ENCODE measurements around the gene COG5.
"Not testable (repeated sequence)": the region's sequence is repeated elsewhere in the genome, so short reads cannot be mapped to it uniquely, and the experiment has no call there.

The COG5 gene

GRCh38 chr7:107543338-107543993, 20.3 kb downstream of the COG5 start:
- DNase-seq (ENCODE audit: low read depth) = no peak
- no peak overlapping the region for H3K4me3 ChIP-seq (ENCODE audit: low read length)
- TF ChIP-seq CTCF (conservative IDR thresholded peaks at IDR 0.05; ENCODE audit: low read length) = no peak

GRCh38 chr7:107538001-107538400, 25.7 kb downstream of the COG5 start:
- H3K4me3 ChIP-seq (ENCODE audit: low read length) = no peak overlapping the region
- DNase-seq (ENCODE audit: low read depth) = no peak
- no peak for TF ChIP-seq CTCF (conservative IDR thresholded peaks at IDR 0.05; ENCODE audit: low read length)

DNA sequence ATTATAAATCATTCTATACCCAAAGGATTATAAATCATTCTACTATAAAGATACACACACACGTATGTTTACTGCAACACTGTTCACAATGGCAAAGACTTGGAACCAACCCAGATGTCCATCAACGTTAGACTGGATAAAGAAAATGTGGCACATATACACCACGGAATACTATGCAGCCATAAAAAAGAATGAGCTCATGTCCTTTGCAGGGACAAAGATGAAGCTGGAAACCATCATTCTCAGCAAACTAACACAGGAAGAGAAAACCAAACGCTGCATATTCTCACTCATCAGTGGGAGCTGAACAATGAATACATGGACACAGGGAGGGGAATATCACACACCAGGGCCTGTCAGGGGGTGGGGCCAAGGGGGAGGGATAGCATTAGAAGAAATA, 26.5 kb downstream of the COG5 start:
- H3K4me3 ChIP-seq (ENCODE audit: low read length); DNase-seq (ENCODE audit: low read depth): not testable (repeated sequence)

- no peak for DNase-seq (ENCODE audit: low read depth)
- TF ChIP-seq CTCF (conservative IDR thresholded peaks at IDR 0.05; ENCODE audit: low read length) = no peak
- no peak overlapping the region for H3K4me3 ChIP-seq (ENCODE audit: low read length)
Measured at GRCh38 chr7:107534139-107534538, 29.6 kb downstream of the COG5 start.

GRCh38 chr7:107530751-107531150, 33.0 kb downstream of the COG5 start:
- TF ChIP-seq CTCF (conservative IDR thresholded peaks at IDR 0.05; ENCODE audit: low read length) = no peak
- DNase-seq (ENCODE audit: low read depth) = no peak

GRCh38 chr7:107528461-107528860, 35.3 kb downstream of the COG5 start:
- no peak overlapping the region for H3K4me3 ChIP-seq (ENCODE audit: low read length)
- peak; percentile 73 for DNase-seq (ENCODE audit: low read depth)
- no peak for TF ChIP-seq CTCF (conservative IDR thresholded peaks at IDR 0.05; ENCODE audit: low read length)

More at GRCh38 chr7:107530751-107531150, 33.0 kb downstream of the COG5 start:
- no peak overlapping the region for H3K4me3 ChIP-seq (ENCODE audit: low read length)

DNA sequence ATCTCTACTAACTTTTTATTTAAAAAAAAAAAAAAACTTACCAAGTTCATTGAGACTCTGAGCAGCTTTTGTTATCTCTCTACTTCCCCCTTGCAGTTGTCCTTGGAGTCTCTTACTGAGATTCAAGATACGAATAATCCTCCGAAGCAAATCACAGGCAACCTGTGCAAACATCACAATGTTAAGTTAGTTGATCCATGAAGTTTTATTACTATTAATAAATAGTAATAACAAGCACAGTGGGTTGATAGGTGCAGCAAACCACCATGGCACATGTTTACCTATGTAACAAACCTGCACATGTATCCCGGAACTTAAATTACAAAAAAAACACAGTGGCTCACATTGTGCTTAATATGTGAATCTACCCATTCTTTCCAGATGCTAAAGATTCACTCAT, 36.5 kb downstream of the COG5 start:
- no peak overlapping the region for H3K4me3 ChIP-seq (ENCODE audit: low read length)
- no peak for TF ChIP-seq CTCF (conservative IDR thresholded peaks at IDR 0.05; ENCODE audit: low read length)
- DNase-seq (ENCODE audit: low read depth) = no peak

DNA sequence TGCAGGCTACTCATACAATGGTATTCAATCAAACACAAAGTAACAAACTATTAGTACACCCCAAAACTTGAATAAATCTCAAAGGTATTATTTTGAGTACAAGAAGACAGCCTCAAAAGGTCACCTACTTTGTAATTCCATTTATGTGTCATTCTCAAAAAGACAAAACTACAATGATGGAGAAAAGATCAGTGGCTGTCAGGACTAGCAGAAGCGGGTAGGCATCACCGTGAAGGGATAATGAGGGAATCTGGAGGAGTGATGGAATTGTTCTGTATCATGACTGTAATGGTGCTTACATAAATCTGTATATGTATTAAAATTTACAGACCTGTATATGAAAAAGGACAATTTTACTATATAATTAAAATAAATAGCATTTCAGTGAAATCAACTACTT, 37.0 kb downstream of the COG5 start:
- no peak for TF ChIP-seq CTCF (conservative IDR thresholded peaks at IDR 0.05; ENCODE audit: low read length)

More for the DNA sequence above, 37.0 kb downstream of the COG5 start:
- H3K4me3 ChIP-seq (ENCODE audit: low read length) = no peak overlapping the region
- DNase-seq (ENCODE audit: low read depth) = no peak
